HG02870 (cell line): ENCODE measurements around the gene BEX5.
"Not testable (repeated sequence)": the region's sequence is repeated elsewhere in the genome, so short reads cannot be mapped to it uniquely, and the experiment has no call there.

Experiments used
- ATAC-seq: cut with Tn5 transposase; IDR thresholded peaks from one replicate; pipeline ENCODE4 v1.9.1; 2021; ENCODE audit warnings: mild to moderate bottlenecking, moderate library complexity; ENCODE audit not compliant: unreplicated experiment

BEX5 gene

DNA sequence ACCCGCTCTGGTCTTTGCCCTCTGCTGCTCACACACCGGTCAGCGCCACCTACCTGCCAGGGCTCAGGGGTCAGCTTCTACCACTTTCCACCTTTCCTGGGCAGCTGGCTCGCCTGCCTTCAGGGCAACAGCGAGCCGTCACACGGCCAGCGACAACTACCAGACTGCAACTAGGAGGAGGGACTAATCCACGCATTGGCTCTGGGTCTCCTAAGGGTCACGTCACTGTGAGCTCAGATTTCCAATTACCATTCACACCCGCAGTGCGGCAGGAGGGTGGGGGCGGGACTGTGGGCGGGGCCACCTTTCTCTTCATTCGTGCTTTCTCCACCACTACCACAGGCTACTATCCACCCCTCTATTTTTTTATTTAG is at the start of gene BEX5:
TSS of gene BEX5 (minus strand) at position 172 of the 374 bp plus-strand sequence. CDS start 1,712 bp downstream, outside the sequence.
- ATAC-seq = peak; percentile 98

DNA sequence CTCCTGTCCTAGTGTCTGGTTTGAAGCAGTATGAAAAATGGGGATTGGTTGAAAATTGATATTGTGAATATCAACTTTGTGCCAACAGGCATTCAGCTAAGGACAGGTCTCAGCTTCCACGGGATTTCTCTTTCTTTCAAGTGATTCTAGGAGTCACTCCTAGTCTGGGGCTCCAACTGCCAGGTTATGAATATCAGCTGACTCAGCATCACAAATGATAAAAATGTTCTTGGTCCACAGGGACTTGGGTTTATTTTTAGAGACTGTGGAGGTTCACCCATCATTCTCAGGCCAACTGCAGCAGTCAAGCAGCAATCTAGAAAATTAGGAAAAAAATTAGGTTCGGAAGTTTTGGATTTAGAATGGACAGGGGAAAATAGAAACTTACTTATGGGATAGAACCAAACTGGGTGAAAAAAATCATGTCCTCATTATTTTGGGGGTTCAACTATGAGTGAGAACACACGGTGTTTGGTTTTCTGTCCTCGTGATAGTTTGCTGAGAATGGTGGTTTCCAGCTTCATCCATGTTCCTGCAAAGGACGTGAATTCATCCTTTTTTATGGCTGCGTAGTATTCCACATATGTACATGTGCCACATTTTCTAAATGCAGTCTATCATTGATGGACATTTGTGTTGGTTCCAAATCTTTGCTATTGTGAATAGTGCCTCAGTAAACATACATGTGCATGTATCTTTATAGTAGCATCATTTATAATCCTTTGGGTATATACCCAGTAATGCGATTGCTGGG is 30.4 kb upstream of the BEX5 start:
- ATAC-seq = no peak

DNA sequence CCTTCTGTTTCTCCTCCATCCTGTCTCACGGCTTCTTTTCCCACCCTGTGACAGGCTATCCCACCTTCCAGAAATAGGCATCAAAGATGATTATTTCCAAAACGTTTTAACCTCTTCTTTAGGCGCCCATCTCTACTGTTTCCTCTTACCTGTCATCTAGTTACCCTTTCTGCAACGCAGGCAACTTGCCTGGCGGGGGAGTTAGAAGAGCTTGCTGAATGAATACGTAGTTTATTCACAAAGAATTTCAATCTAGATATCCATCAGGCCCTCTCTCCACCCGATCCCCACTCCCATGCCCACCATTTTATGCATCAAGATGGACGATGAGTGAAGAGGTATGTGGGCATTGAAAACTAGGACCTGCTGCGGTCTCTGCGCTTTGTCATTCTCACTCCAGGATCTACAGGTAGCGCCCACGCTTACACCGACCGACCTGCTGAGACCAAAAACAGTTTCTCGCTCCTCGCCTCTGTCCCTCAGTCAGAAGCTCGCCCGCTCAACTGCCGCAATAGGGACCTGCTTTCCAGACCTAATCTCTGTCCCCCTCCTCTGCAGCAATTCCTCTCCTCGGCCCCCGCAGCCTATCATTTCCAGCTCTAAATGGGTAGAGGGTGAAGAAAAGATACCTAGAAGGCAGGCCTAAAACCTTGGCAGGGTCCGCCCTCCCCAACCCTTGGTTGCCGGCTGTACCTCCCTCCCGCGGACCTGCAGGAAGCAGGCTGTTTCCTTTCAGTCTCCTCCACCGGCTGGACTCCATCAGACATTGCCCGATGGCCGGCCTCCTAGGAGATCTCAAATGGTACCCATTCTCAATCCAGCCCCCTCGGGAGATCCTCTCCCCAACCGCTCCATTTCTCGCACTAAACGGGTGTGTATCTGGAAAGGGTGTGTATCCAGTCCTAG is 624 bp downstream of the BEX5 start:
- ATAC-seq = peak; percentile 36

DNA sequence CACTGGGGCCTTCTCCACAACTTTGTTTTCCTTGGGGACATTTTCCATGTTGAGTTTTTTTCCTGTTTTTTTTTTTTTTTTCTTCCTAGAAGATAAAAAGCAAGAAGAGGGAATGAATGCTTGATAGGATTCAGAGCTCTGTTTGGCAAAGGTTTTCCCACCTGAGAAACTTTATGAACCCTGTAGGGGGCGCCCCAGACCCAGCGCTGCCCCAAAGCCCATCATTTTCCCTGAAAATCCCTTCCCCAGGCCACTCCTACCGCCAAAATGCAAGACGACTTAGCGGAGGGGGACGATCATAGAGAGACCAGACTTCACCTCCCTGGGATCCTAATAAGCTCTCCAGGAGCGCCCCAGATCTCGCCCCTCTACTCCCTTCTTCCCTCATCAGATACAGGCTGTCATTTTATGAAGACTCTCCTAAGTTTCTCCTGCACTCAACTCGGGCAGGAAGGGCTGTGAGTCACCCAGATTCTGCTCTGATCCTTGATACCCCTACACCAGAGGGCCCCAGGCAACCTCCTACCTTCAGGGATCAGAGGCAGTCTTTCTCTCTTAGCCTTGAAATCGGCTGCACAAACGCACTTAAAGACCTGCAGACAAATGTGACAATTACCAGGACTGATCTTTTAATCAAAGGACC is 1.4 kb downstream of the BEX5 start:
- no peak for ATAC-seq

DNA sequence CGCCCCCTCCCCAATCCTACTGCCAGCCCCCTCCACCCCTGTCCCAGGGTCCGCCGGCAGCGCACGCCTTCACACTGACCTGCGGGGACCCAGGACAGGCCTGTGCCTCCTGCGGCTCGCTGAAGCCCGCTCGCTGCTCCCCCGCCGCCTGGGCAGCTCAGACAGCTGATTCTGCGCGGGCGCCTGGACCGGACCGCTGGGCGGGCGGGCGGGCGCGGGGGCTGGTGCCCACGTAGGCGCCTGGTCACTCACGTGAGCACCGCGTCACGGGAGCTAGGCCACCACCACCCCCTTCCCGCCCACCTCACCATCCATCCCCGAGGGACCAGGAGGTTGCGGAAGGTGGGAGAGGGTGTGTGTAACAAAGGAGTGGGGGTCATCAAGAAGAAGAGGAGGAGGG is 13.5 kb downstream of the BEX5 start, which contains the start of gene TCEAL6:
TSS of gene TCEAL6 (minus strand) at position 208 of the 400 bp plus-strand sequence.
- not testable (repeated sequence) for ATAC-seq

DNA sequence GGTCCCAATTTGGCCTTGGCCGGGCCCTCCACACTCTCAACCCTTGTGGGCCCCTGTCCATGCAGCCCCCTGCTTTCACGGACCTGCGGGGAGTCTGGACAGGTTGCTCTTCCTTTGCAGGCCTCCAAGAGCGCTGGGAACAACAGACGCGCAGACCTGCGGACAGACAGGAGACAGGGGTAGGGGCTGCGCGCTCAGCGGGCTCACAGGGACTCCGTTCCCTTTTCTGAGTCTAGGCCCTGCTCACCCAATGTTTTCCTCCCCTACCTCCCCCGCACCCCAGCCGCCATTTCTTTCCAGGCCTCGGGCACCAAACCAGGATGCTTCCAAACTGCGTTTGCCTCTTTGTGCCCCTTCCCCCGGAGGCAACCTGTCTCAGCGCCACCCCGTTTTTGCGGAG is 14.1 kb downstream of the BEX5 start:
- ATAC-seq = not testable (repeated sequence)

DNA sequence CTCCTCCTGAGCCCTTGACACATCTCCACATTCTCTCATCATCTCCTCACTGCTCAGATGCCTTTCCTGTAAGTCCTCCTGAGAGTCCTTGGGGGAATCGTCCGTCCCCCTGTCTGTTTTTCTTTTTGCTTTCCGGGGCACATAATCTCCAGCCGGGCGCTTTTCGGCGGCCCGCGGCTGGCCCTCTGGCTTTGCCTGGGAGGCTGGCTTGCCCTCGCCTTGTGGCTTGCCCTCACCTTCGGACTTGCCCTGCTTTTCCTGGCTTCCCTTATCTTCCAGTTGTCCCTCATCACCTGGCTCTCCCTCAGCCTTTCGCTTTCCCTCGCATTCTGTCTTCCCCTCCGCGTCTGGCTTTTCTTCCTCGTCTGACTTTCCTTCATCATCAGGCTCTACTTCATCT is 14.9 kb downstream of the BEX5 start:
- ATAC-seq = not testable (repeated sequence)

DNA sequence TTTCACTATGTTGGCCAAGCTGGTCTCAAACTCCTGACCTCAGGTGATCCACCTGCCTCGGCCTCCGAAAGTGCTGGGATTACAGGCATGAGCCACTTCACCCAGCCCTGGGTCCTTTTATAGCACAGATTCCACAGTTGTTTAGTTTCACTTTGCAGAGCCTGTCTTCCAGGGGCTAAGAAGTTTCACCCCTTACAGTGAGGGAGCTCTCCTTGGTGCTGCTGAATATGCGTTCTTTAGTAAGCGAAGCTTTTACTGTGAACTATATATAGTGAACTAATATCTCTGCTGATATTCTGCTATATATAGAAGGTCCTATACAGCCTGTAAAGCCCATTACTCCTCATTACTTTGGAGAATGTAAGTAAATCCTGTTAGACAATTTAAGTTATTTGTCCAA is 17.7 kb downstream of the BEX5 start:
- no peak for ATAC-seq

DNA sequence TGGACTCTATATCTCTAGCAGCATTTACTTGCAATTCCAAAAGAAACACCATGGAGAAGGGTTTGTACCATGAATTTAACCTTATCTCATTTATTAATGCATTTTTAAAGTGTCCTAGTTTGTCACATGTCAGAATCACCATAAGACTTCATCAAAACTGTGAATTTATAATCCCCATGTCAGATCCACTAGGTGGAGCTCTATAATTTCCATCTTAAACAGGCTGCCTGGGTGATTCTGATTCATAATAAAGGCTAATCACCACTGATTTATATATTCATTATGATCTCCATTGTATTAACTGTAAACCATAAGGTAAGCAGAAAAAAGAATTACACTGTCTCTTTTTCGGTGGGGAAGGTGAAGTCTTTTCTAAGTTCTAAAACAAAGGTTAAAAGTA is 26.3 kb downstream of the BEX5 start:
- no peak for ATAC-seq

DNA sequence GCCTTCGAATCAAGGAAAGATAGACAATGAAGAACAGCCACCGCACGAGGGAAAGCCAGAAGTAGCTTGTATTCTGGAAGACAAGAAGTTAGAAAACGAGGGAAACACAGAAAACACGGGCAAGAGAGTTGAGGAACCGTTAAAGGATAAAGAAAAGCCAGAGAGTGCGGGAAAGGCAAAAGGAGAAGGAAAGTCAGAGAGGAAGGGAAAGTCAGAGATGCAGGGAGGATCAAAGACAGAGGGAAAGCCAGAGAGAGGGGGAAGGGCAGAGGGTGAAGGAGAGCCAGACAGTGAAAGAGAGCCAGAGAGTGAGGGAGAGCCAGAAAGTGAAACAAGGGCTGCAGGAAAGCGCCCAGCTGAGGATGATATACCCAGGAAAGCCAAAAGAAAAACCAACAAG is 28.9 kb downstream of the BEX5 start:
- no peak for ATAC-seq

DNA sequence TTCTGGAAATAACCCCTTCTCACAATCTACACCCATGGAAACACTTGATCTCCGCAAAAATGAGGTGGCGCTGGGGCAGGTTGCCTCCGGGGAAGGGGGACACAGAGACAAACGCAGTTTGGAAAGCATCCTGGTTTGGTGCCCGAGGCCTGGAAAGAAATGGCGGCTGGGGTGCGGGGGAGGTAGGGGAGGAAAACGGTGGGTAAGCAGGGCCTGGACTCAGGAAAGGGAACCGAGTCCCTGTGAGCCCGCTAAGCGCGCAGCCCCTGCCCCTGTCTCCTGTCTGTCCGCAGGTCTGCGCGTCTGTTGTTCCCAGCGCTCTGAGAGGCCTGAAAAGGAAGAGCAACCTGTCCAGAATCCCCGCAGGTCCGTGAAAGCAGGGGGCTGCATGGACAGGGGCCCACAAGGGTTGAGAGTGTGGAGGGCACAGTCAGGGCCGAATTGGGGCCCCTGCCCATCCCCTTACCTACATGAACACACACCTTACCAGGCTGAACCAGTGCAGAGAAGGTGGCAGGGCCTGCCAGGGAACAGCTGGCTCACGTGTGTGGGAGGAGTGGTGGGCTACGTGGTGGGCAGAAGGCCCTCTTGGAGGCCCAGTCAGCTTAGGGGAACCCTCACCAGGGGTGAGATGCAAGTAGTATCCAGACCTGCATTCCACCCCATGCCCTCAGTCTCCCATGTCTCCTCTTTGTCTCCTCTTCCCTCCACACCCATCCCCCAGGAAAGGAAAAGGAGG is 29.5 kb downstream of the BEX5 start:
- not testable (repeated sequence) for ATAC-seq

DNA sequence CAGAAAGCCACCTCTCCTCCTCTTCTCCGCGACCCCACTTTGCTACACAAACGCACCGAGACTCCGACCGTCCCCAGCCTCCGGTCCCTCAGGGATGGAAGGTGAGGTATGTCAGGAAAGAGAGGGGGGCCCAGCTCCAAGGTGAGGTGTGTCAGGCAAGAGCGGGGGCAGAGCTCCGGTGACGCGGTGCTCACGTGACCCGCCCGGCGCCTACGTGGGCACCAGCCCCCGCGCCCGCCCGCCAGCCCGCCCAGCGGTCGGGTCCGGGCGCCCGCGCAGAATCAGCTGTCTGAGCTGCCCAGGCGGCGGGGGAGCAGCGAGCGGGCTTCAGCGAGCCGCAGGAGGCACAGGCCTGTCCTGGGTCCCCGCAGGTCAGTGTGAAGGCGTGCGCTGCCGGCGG is 30.3 kb downstream of the BEX5 start, which contains the start of gene TCEAL2:
TSS of gene TCEAL2 (plus strand) at position 244 of the 400 bp plus-strand sequence. CDS start 1,152 bp downstream, outside the sequence.
- ATAC-seq = not testable (repeated sequence)

DNA sequence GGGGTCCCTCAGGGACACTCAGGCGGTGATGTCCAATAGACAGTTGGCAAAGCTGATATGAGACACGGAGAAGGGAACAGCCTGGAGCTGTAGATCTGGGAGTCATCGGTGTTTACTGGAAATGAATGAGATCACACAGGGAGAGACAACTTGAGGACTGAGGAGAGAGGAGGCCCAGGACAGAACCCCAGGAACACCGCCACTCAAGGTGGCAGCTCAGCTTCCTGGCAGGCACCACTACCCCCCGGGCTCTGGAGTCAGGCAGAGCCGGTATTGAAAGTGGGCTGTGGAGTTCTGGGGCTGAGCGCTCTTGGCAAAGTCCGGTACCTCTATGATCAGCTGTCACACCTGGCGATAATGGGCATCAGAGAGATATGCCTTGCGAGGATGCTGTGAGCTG is 30.8 kb downstream of the BEX5 start:
- ATAC-seq = not testable (repeated sequence)

DNA sequence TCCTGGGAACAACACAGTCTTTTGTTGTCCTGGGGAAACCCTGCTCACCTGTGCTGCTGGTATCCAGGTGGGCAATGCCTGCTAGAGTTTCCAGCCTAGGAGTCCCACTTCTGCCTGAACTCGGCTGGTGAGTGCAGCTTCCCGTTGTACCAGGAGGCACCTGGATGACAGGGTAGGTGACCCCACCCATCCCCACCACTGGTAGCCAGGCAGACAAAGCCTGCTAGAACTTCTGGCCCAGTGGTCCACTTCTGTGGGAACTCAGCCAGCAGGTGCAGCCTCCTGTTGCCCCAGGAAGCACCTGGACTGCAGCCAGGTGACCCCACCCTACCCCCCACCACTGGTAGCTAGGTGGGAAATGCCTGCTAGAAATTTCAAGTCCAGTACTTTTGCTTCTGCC is 40.0 kb downstream of the BEX5 start:
- ATAC-seq = no peak

DNA sequence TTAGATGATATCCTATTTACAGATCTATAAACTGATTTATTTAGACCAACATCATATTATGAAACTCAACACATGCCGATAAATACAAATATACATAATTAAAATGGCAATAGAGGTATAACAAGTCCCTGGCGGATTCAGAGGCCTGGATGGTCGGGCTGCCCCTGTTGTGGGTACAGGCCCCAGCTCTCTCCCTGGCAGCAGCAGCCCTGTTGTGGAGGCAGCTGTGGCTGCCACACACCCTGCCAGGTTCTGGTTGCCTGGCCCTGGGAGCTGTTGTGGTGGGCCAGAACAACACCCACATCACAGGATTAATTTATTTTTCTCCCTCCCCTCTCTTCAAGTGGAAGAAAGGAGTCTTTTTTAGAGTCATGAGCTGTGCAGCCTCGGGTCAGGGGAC is 42.4 kb downstream of the BEX5 start:
- ATAC-seq = no peak
